HEK293 (cell line): Measurements from ENCODE around the gene ASB6.

Experiments used
- CTCF ChIA-PET: fragments of 350-600 bp; formaldehyde crosslinking; extraction: SDS; loops from one replicate; lab custom pipeline; 2021; ENCODE audit warnings: antibody characterized with exemption; lab: Yijun Ruan, JAX
- POLR2A ChIA-PET: fragments of 300-600 bp; formaldehyde crosslinking; extraction: SDS; loops from one replicate; lab custom pipeline; 2020; ENCODE audit warnings: antibody characterized with exemption, inconsistent platforms; lab: Yijun Ruan, JAX
- H3K27ac ChIP-seq: fragments of 200-500 bp; sonication (Bioruptor generic); 2 replicates; pipeline ENCODE4 v1.5.1; 2014; ENCODE audit warnings: low read depth, low read length, control low read depth, inconsistent platforms; ENCODE audit errors: extremely low read depth
- H3K36me3 ChIP-seq, 2 experiments: fragments of 200-500 bp in 1 of 2; sonication (Bioruptor generic) in 1 of 2; 1 replicate in 1 of 2; 2 replicates in 1 of 2; pipeline ENCODE4 v1.5.1; 2014 to 2017; ENCODE audit warnings: inconsistent platforms in 2 of 2, low read length in 2 of 2; ENCODE audit not compliant: control insufficient read depth in 2 of 2, insufficient read depth in 1 of 2
- H3K4me1 ChIP-seq: fragments of 200-500 bp; sonication (Bioruptor generic); 2 replicates; pipeline ENCODE4 v1.5.1; 2014; ENCODE audit warnings: mild to moderate bottlenecking, low read length, inconsistent platforms; ENCODE audit not compliant: control insufficient read depth, insufficient read depth
- H3K4me3 ChIP-seq: 2 replicates; pipeline ENCODE4 v1.5.1; 2011; ENCODE audit warnings: low read depth, mild to moderate bottlenecking, control low read depth, low read length, moderate library complexity
- H3K9me3 ChIP-seq: fragments of 200-500 bp; sonication (Bioruptor generic); 2 replicates; pipeline ENCODE4 v1.5.1; 2014; ENCODE audit warnings: low read depth, low read length, inconsistent platforms; ENCODE audit not compliant: control insufficient read depth, insufficient read depth
- BCL11A ChIP-seq: fragments of 450-650 bp; formaldehyde crosslinking; IDR thresholded peaks from 2 replicates; pipeline ENCODE4 v1.5.1; 2016; ENCODE audit warnings: low read depth, missing biosample characterization, missing genetic modification characterization
- EGR2 ChIP-seq: fragments of 450-650 bp; formaldehyde crosslinking; IDR thresholded peaks from 2 replicates; pipeline ENCODE4 v1.5.1; 2016; ENCODE audit warnings: low read depth, missing biosample characterization, missing genetic modification characterization
- ELK4 ChIP-seq: IDR thresholded peaks from 2 replicates; pipeline ENCODE4 v1.6.1; 2011; ENCODE audit warnings: mild to moderate bottlenecking, low read depth, low read length, borderline replicate concordance
- GLIS1 ChIP-seq: fragments of 450-650 bp; formaldehyde crosslinking; IDR thresholded peaks from 2 replicates; pipeline ENCODE4 v1.5.1; 2016; ENCODE audit warnings: missing biosample characterization, missing genetic modification characterization
- GLIS2 ChIP-seq: fragments of 450-650 bp; formaldehyde crosslinking; IDR thresholded peaks from 2 replicates; pipeline ENCODE4 v1.5.1; 2016; ENCODE audit warnings: missing biosample characterization, missing genetic modification characterization
- KLF17 ChIP-seq: fragments of 450-650 bp; formaldehyde crosslinking; IDR thresholded peaks from 2 replicates; pipeline ENCODE4 v1.5.1; 2016; ENCODE audit warnings: missing biosample characterization, missing genetic modification characterization
- MYNN ChIP-seq: fragments of 450-650 bp; formaldehyde crosslinking; IDR thresholded peaks from 2 replicates; pipeline ENCODE4 v1.5.1; 2016; ENCODE audit warnings: missing biosample characterization, missing genetic modification characterization, borderline replicate concordance
- PRDM1 ChIP-seq: fragments of 450-650 bp; formaldehyde crosslinking; IDR thresholded peaks from 2 replicates; pipeline ENCODE4; 2016; ENCODE audit warnings: missing biosample characterization, missing genetic modification characterization
- RBAK ChIP-seq: fragments of 450-650 bp; formaldehyde crosslinking; IDR thresholded peaks from 2 replicates; pipeline ENCODE4 v1.5.1; 2016; ENCODE audit warnings: missing biosample characterization, missing genetic modification characterization
- SALL2 ChIP-seq: fragments of 450-650 bp; formaldehyde crosslinking; IDR thresholded peaks from 2 replicates; pipeline ENCODE4 v1.5.0; 2017; ENCODE audit warnings: missing biosample characterization, mild to moderate bottlenecking, missing genetic modification characterization, borderline replicate concordance
- ZBTB17 ChIP-seq: fragments of 450-650 bp; formaldehyde crosslinking; IDR thresholded peaks from 2 replicates; pipeline ENCODE4 v1.5.1; 2016; ENCODE audit warnings: missing biosample characterization, missing genetic modification characterization
- ZBTB6 ChIP-seq: fragments of 450-650 bp; formaldehyde crosslinking; IDR thresholded peaks from 2 replicates; pipeline ENCODE4 v1.5.1; 2017; ENCODE audit warnings: missing biosample characterization, missing genetic modification characterization
- ZBTB7A ChIP-seq: fragments of 450-650 bp; formaldehyde crosslinking; IDR thresholded peaks from 2 replicates; pipeline ENCODE4 v1.5.1; 2016; ENCODE audit warnings: low read depth, missing biosample characterization, missing genetic modification characterization
- ZFHX2 ChIP-seq: fragments of 450-650 bp; formaldehyde crosslinking; conservative IDR thresholded peaks from 2 replicates; pipeline ENCODE4 v1.5.1; 2016; ENCODE audit warnings: missing biosample characterization, missing genetic modification characterization
- ZFP3 ChIP-seq: fragments of 450-650 bp; formaldehyde crosslinking; IDR thresholded peaks from 2 replicates; pipeline ENCODE4 v1.5.1; 2016; ENCODE audit warnings: low read depth, missing biosample characterization, missing genetic modification characterization
- ZNF223 ChIP-seq: fragments of 450-650 bp; formaldehyde crosslinking; IDR thresholded peaks from 2 replicates; pipeline ENCODE4 v1.5.1; 2016; ENCODE audit warnings: missing biosample characterization, missing genetic modification characterization
- ZNF280D ChIP-seq: fragments of 450-650 bp; formaldehyde crosslinking; IDR thresholded peaks from 2 replicates; pipeline ENCODE4 v1.5.1; 2016; ENCODE audit warnings: missing biosample characterization, missing genetic modification characterization
- ZNF302 ChIP-seq: fragments of 450-650 bp; formaldehyde crosslinking; IDR thresholded peaks from 2 replicates; pipeline ENCODE4 v1.5.1; 2016; ENCODE audit warnings: missing biosample characterization, missing genetic modification characterization, low read depth
- ZNF37A ChIP-seq: fragments of 450-650 bp; IDR thresholded peaks from 2 replicates; pipeline ENCODE4 v1.5.1; 2018; ENCODE audit warnings: missing biosample characterization, missing genetic modification characterization
- ZNF560 ChIP-seq: fragments of 450-650 bp; formaldehyde crosslinking; IDR thresholded peaks from 2 replicates; pipeline ENCODE4 v1.5.1; 2017; ENCODE audit warnings: missing biosample characterization, missing genetic modification characterization, borderline replicate concordance
- ZNF571 ChIP-seq: fragments of 450-650 bp; formaldehyde crosslinking; IDR thresholded peaks from 2 replicates; pipeline ENCODE4 v1.5.0; 2017; ENCODE audit warnings: missing biosample characterization, missing genetic modification characterization
- ZSCAN4 ChIP-seq: fragments of 450-650 bp; formaldehyde crosslinking; IDR thresholded peaks from 2 replicates; pipeline ENCODE4 v1.5.1; 2017; ENCODE audit warnings: missing biosample characterization, missing genetic modification characterization

Gene ASB6

GRCh38 chr9:129610473-129611306, 31.3 kb downstream of the ASB6 start (continued):
- TF ChIP-seq ZSCAN4 (tag by site-specific recombination): no peak
- no peak for TF ChIP-seq ZBTB7A (tag by site-specific recombination)

- POLR2A ChIA-PET: no interaction called here
- no peaks in the 10 kb centered on the region; the same call in 1 of the 2 replicates for H3K4me1 ChIP-seq
- CTCF ChIA-PET: no interaction called here
- H3K4me3 ChIP-seq: peak overlapping the region; percentile 44
- H3K9me3 ChIP-seq: no peaks in the 10 kb centered on the region
- TF ChIP-seq RBAK: no peak
- no peak for TF ChIP-seq EGR2 (tag by site-specific recombination)
- TF ChIP-seq ZBTB17 (tag by site-specific recombination): no peak
- no peak for TF ChIP-seq SALL2 (tag by site-specific recombination)
- no peak for TF ChIP-seq ZNF302 (tag by site-specific recombination)
- TF ChIP-seq GLIS1 (tag by site-specific recombination): no peak
- TF ChIP-seq ZNF560 (tag by site-specific recombination): no peak
- no peak for TF ChIP-seq ZNF223 (tag by site-specific recombination)
- TF ChIP-seq ELK4: no peak
- no peak for TF ChIP-seq ZBTB6 (tag by site-specific recombination)
- TF ChIP-seq ZFP3 (tag by site-specific recombination): no peak
- TF ChIP-seq PRDM1: no peak
- TF ChIP-seq GLIS2: no peak
- TF ChIP-seq ZNF37A (tag by site-specific recombination): no peak
- H3K36me3 ChIP-seq: no peaks in the 10 kb centered on the region
- peak overlapping the region; percentile 49; the same call in 1 of the 2 replicates for H3K27ac ChIP-seq
These were observed 31.8 kb downstream of the ASB6 start for GRCh38 chr9:129610213-129610472.

- Histone ChIP-seq H3K27ac (no peak overlapping the region), H3K9me3 (no peaks in the 10 kb centered on the region), H3K4me3 (no peak overlapping the region), H3K36me3 (no peaks in the 10 kb centered on the region), H3K4me1 (no peaks in the 10 kb centered on the region; the same call in 1 of the 2 replicates)
- ChIA-PET CTCF (interaction anchor here (0.7 to 3.8 kb wide), 8 partner anchors 10 to 479 kb away, joined by 3 to 22 read pairs (median 10); no protein-coding TSS in a partner anchor), POLR2A (interaction anchor here (1.5 to 2.5 kb wide), 3 partner anchors 114 to 435 kb away, joined by 6 to 14 read pairs (median 7); partner anchors contain the start of gene IER5L)
- no peak for TF ChIP-seq MYNN (tag by site-specific recombination)
- TF ChIP-seq ELK4: no peak
- no peak for TF ChIP-seq BCL11A (tag by site-specific recombination)
- no peak for TF ChIP-seq ZNF571 (tag by site-specific recombination)
- no peak for TF ChIP-seq PRDM1
- 0 out of 2 replicates have a peak, but pooled peaks have one; percentile 43 for TF ChIP-seq ZBTB7A (tag by site-specific recombination)
- no peak for TF ChIP-seq KLF17 (tag by site-specific recombination)
- no peak for TF ChIP-seq ZNF280D (tag by site-specific recombination)
- TF ChIP-seq ZFHX2 (tag by site-specific recombination): peak; percentile 64
- TF ChIP-seq GLIS1 (tag by site-specific recombination): peak; percentile 19; the same call in 1 of the 2 replicates
These were observed 32.3 kb downstream of the ASB6 start for GRCh38 chr9:129609486-129610212.
